Tibial artery (tissue), 4 donors: ENCODE measurements around the gene SOHLH1.

ENCODE experiments used
- DNase-seq, 2 donors: peaks; one replicate each; pipeline ENCODE4 v3.0.0-alpha.2; 2019
- H3K27ac ChIP-seq, 2 donors: fragments of 200-600 bp; sonication (generic) in 1 of 2; 1 replicate in 1 of 2; 2 replicates in 1 of 2; pipeline ENCODE4 v1.5.1; 2018 to 2019; ENCODE audit warnings: mild to moderate bottlenecking in 1 of 2
- H3K27me3 ChIP-seq, 2 donors: fragments of 200-600 bp; sonication (generic) in 1 of 2; one replicate each; pipeline versions ENCODE4 v1.5.1 to v1.6.0; 2016 to 2019
- H3K36me3 ChIP-seq, 3 donors: fragments of 200-600 bp; sonication (generic) in 2 of 3; one replicate each; pipeline ENCODE4 v1.5.1; 2016 to 2019; ENCODE audit warnings: mild to moderate bottlenecking in 2 of 3
- H3K4me1 ChIP-seq, 4 donors: fragments of 200-600 bp; sonication (generic) in 2 of 4; 1 replicate in 3 of 4; 2 replicates in 1 of 4; pipeline ENCODE4 v1.5.1; 2016 to 2019
- H3K4me3 ChIP-seq, 2 donors: fragments of 200-600 bp; sonication (generic) in 1 of 2; 1 replicate in 1 of 2; 2 replicates in 1 of 2; pipeline ENCODE4 v1.5.1; 2018 to 2019; ENCODE audit warnings: mild to moderate bottlenecking in 2 of 2
- H3K9me3 ChIP-seq, 3 donors: fragments of 200-600 bp; sonication (generic) in 1 of 3; one replicate each; pipeline ENCODE4 v1.5.1; 2016 to 2019
- intact Hi-C: fragments of 100-400 bp; cut with DNase I; formaldehyde crosslinking; loops from one replicate; pipeline ENCODE4 v1.15.0; 2023; ENCODE audit warnings: low total_unique reads
- TF ChIP-seq, protein P1 (sequence below), 2 experiments: fragments of 200-600 bp in 1 of 2; fragments of 450-650 bp in 1 of 2; IDR thresholded peaks; one replicate each; pipeline ENCODE4 v1.5.1; 2017 to 2019; ENCODE audit warnings: antibody characterized with exemption in 2 of 2, mild to moderate bottlenecking in 1 of 2, moderate library complexity in 1 of 2

SOHLH1 gene

DNA sequence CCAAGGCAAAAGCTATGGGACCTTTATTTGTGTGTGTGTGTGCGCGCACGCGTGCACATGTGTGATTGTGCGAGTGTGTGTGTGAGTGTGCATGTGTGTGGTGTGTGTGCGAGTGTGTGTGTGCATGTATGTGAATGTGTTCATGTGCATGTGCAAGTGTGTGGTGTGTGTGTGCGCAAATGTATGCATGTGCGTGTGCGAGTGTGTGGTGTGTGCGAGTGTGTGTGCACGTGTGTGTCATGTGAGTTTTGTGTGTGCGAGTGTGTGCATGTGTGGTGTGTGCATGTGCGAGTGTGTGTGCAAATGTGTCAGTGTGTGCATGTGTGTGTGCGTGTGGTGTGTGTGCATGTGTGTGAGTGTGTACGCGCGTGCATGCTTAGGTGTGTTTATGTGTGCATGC, 48.9 kb downstream of the SOHLH1 start:
- TF ChIP-seq, protein P1, sequence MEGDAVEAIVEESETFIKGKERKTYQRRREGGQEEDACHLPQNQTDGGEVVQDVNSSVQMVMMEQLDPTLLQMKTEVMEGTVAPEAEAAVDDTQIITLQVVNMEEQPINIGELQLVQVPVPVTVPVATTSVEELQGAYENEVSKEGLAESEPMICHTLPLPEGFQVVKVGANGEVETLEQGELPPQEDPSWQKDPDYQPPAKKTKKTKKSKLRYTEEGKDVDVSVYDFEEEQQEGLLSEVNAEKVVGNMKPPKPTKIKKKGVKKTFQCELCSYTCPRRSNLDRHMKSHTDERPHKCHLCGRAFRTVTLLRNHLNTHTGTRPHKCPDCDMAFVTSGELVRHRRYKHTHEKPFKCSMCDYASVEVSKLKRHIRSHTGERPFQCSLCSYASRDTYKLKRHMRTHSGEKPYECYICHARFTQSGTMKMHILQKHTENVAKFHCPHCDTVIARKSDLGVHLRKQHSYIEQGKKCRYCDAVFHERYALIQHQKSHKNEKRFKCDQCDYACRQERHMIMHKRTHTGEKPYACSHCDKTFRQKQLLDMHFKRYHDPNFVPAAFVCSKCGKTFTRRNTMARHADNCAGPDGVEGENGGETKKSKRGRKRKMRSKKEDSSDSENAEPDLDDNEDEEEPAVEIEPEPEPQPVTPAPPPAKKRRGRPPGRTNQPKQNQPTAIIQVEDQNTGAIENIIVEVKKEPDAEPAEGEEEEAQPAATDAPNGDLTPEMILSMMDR (IDR thresholded peaks at IDR 0.05): no peak
- Histone ChIP-seq H3K36me3 (no peaks in the 10 kb centered on the region), H3K4me1 (no peaks in the 10 kb centered on the region), H3K27ac (no peak overlapping the region), H3K27me3 (peaks cover 0 to 5% of the 10 kb centered on the region in 2 donors), H3K4me3 (no peak overlapping the region), H3K9me3 (peaks cover 8 to 37% (median 18%) of the 10 kb centered on the region in 3 donors)
- intact Hi-C loops: no loop called here
- DNase-seq: no peak

GRCh38 chr9:135649508-135649907, 49.8 kb downstream of the SOHLH1 start:
- H3K9me3 ChIP-seq: peaks cover 8 to 44% (median 27%) of the 10 kb centered on the region in 3 donors
- TF ChIP-seq, protein P1 (IDR thresholded peaks at IDR 0.05): no peak
- H3K4me3 ChIP-seq: no peak overlapping the region
- no peak overlapping the region for H3K27ac ChIP-seq
- DNase-seq: no peak
- no peaks in the 10 kb centered on the region for H3K36me3 ChIP-seq
- H3K4me1 ChIP-seq: no peaks in the 10 kb centered on the region
- H3K27me3 ChIP-seq: peaks cover 0 to 4% of the 10 kb centered on the region in 2 donors
- intact Hi-C loops: no loop called here

GRCh38 chr9:135648494-135649410, 50.5 kb downstream of the SOHLH1 start:
- H3K4me1 ChIP-seq: no peaks in the 10 kb centered on the region
- peaks cover 0 to 4% of the 10 kb centered on the region in 2 donors for H3K27me3 ChIP-seq
- no peaks in the 10 kb centered on the region for H3K36me3 ChIP-seq
- no peak overlapping the region for H3K4me3 ChIP-seq
- TF ChIP-seq, protein P1 (IDR thresholded peaks at IDR 0.05): no peak
- DNase-seq: no peak
- intact Hi-C loops: no loop called here
- H3K9me3 ChIP-seq: peaks cover 8 to 49% (median 31%) of the 10 kb centered on the region in 3 donors
- no peak overlapping the region for H3K27ac ChIP-seq

GRCh38 chr9:135647884-135648283, 51.4 kb downstream of the SOHLH1 start:
- TF ChIP-seq, protein P1 (IDR thresholded peaks at IDR 0.05): no peak
- no peaks in the 10 kb centered on the region for H3K36me3 ChIP-seq
- intact Hi-C loops: no loop called here
- DNase-seq: no peak
- H3K27ac ChIP-seq: no peak overlapping the region
- H3K27me3 ChIP-seq: peaks cover 0 to 4% of the 10 kb centered on the region in 2 donors
- peaks cover 8 to 49% (median 34%) of the 10 kb centered on the region in 3 donors for H3K9me3 ChIP-seq
- no peak overlapping the region for H3K4me3 ChIP-seq
- H3K4me1 ChIP-seq: no peaks in the 10 kb centered on the region

GRCh38 chr9:135644631-135645218, 54.6 kb downstream of the SOHLH1 start:
- intact Hi-C loops: no loop called here
- Histone ChIP-seq H3K9me3 (peaks cover 8 to 49% (median 34%) of the 10 kb centered on the region in 3 donors), H3K4me1 (no peaks in the 10 kb centered on the region), H3K27ac (no peak overlapping the region), H3K27me3 (peaks cover 0 to 2% of the 10 kb centered on the region in 2 donors), H3K36me3 (no peaks in the 10 kb centered on the region), H3K4me3 (no peak overlapping the region)
- TF ChIP-seq, protein P1 (IDR thresholded peaks at IDR 0.05): no peak
- DNase-seq: no peak
